Epidermal melanocyte (primary cell): Measurements from ENCODE around the gene KCNH1.

Experiments
- DNase-seq: peaks from one replicate; pipeline ENCODE4 v3.0.0; 2011; ENCODE audit warnings: low spot score; ENCODE audit not compliant: insufficient read length

Gene KCNH1

DNA sequence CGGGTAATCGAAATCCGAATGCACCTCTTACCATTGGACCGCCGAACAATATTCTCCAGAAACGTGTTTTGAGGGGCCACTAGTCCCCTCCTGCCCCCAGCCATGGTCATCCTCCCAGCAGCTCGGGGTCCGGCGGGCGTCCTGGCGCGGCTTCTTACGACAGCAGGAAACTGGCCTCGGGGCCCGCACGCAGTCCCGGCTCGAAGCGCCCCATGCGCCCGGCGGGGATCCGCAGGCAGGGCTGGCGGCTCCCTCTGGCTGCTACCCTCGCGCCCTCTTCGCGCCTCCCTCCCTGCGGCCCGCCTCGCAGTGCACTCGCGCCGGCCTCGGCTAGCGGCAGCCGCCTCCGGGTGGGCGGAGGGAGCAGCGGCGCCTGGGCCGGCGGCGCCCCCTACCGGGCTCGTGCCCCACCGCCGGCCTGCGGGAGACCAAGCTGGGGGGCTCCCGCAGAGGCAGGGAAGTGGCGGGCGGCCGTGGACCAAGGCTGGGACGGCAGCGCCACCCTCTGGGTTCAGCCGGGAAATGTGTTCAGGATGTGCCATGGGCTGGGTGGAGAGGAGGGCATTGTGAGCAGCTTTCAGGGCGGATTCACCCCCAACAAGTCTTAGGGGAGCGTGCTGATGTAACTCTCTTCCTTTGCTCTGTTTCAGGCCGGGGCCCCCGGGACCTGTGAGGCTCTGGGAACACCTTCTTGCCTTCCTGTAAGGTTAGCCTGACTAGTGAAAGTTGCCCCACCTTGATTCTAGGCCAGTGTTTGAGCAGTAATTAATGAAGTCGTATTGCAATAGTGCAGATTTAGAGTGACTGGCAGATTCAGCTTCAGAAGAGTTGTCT is at the start of gene KCNH1:
KCNH1 (minus strand) TSS at position 313 of the 834 bp plus-strand sequence; CDS start at position 110, 203 bp downstream.
- peak; percentile 65 for DNase-seq

- no peak for DNase-seq
Measured at GRCh38 chr1:211182746-211183145, 48.8 kb upstream of the KCNH1 start.

DNA sequence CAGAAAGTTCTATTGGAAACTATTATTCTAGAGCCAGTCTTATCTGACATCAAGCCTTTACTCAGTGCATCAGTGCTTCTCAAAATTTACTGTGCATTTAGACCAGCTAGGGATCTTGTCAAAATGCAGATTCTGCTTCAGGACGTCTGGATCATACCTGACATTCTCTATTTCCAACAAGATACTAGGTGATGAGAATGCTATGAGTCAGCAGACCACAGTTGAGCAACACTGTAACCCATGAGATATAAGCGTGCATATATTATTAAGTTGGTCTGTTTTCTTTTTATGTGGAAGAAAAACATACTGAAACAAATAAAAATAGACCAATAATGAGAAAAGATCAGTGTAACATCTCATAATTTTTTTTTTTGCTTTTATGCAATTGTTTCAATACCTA is 40.4 kb upstream of the KCNH1 start:
- no peak for DNase-seq

GRCh38 chr1:211172657-211173056 is 38.7 kb upstream of the KCNH1 start:
- no peak for DNase-seq

GRCh38 chr1:211169353-211169752 is 35.4 kb upstream of the KCNH1 start:
- DNase-seq: no peak

DNA sequence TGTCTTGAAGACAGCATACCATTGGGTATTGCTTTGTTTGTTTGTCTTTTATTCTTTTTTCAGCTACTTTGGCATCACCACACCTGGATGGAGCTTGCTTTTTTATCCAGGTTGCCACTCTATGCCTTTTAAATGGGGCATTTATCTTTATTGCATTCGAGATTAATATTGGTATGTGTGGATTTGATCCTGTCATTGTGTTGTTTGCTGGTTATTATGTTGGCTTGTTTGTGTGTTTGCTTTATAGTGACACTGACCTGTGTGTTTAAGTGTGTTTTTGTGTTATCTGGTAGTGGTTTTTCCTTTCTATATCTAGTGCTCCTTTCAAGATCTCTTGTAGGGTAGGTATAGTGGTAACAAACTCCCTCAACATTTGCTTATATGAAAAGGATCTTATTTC is 24.9 kb upstream of the KCNH1 start:
- no peak for DNase-seq

DNA sequence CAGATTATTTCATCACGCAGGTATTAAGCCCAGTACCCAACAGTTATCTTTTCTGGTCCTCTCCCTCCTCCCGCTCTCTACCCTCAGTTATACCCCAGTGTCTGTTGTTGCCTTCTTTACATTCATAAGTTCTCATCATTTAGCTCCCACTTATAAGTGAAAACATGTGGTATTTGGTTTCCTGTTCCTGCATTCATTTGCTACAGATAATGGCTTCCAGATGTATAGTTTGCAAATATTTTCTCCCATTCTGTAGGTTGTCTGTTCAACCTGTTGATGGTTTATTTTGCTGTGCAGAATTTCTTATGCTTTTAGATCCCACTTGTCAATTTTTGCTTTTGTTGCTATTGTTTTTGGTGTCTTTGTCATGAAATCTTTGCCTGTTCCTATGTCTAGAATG is 21.1 kb upstream of the KCNH1 start:
- no peak for DNase-seq

DNA sequence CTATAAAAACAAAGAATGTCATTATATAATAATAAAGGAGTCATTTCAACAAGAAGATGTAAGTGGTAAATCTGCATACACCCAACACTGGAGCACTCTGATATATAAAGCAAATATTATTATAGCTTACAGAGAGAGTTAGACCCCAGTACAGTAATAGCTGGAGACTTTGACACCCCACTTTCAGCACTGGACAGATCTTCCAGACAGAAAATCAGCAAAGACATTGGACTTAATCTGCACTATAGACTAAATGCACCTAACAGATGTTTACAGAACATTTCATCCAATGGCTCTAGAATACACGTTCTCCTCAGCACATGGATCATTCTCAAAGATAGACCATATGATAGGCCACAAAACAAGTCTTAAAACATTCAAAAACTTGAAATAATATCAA is 20.0 kb upstream of the KCNH1 start:
- DNase-seq: no peak

GRCh38 chr1:211148366-211148765 is 14.4 kb upstream of the KCNH1 start:
- no peak for DNase-seq

DNA sequence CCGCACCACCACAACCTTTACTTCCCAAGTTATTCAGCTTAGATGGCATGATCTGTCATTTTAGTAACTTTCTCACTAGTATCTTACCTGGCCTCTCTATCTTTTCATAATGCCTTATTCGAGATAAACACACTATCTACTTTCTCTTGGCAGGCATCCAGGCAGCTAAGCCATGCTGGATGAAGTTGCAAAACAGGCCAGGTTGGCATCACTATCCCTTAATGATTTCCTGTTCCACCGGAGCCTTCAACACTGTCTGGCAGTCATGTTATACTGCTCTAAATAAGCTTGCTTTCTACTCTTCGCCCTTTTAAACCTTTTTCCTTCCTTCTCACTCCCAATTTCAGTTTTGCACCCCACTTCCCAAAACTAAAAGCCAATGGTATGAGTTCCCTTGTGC is 12.0 kb upstream of the KCNH1 start:
- no peak for DNase-seq

GRCh38 chr1:211135342-211135950 is 1.5 kb upstream of the KCNH1 start:
- DNase-seq: peak; percentile 50

GRCh38 chr1:211133393-211133835 is 534 bp downstream of the KCNH1 start:
- no peak for DNase-seq

GRCh38 chr1:211132721-211133392 is 1.1 kb downstream of the KCNH1 start:
- DNase-seq: no peak

- no peak for DNase-seq
Measured at GRCh38 chr1:211129776-211130175, 4.2 kb downstream of the KCNH1 start.

DNA sequence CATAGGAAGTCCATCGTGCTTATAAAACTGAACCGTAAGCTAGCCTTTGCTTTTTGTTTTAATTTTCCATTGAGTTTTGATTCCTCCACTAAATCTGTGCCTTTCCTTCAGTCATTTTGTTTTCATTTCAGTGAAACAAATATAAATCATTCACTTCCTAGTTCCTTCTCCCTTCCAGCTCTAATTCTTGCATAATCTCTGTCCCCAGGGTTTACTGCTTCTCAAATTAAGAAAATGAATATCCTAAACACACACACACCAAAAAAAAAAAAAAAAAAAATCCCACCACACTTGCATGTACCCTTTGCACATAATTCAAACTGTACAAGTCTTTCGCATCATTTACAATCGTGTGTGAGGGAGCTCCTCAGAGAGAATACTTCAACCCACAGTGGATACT is 6.8 kb downstream of the KCNH1 start:
- no peak for DNase-seq

DNA sequence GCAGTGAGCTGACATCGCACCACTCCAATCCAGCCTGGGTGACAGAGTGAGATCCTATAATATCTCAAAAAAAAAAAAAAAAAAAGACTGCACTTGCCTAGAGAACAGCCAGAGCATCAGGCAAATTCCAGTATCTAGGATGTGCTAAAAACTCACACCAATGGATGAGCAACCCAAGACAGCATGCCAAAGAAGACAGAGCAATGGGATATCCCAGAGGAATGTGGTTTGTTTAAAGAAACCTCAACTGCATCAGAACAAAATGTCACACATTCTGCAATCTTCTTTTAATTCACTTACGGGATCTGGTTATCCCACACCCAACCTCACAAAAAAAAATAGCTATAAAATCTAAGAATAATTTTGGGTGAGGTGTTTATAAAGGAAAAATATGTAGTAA is 7.3 kb downstream of the KCNH1 start:
- DNase-seq: no peak

DNA sequence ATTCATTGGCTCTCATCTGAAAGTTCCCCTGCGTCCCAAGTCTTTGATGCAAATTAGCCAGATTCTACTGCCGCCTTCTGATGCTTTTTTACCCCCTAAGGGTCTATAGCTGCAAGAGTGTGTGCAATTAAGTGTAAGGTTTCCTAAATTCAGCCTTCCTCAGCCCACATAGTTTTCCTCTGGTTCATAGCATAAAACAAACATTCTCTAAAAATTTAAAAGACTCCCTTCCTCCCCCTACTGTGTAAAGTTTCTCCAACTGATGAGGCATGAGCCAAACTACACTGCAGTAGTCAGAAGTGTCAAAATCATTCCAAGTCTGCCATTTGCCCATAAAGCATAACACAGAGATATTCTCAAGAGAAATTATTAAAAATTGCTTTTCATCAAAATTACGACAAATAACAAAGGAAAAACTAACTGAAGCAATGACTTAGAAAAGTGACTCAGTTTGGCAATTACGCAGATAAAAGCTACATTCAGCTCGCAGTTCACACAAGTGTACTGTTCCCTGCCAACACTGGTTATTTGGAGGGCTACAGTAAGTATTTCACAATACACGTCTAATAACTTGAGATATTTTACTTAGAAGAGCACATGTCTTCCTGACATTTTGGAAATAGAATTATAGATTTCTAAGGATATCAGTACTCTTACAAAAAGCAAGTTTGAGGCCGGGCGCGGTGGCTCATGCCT is 15.4 kb downstream of the KCNH1 start:
- no peak for DNase-seq

DNA sequence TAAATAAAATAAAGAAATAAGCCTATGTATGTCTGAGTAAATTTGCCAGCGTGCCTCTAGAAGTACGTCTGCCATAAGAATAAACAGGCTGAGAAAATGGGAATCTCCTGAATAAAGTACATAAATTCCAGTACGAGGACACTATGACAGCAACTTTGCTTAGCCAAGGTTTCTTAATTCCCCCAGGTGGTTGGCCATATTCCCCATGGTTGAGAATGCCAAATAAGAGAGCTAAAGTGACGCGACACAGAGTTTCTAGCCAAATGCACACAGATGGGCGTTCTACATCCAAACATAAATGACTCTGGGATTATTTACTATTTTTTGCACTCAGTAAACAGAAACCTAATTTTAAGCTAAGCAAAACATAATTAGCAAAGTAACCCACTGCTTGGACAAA is 19.5 kb downstream of the KCNH1 start:
- no peak for DNase-seq

DNA sequence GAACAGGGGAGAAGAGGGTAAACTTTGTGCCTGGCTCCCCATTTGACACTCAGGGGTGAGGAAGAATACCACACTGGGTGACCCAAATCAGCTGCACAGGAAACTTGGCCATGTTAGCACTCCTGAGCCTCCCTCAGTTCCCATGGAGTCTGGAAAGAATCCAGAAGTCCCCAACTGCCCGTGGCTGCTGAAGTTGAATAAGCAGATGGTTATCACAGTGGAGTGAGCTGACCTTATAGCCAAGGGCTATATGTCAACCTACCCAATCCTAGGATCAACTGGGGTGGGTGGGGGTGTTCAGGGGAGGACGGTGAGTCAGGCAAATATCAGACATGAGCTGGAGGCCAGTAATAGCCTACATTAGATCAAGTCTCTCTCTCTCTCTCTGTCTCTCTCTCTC is 20.4 kb downstream of the KCNH1 start:
- DNase-seq: no peak

DNA sequence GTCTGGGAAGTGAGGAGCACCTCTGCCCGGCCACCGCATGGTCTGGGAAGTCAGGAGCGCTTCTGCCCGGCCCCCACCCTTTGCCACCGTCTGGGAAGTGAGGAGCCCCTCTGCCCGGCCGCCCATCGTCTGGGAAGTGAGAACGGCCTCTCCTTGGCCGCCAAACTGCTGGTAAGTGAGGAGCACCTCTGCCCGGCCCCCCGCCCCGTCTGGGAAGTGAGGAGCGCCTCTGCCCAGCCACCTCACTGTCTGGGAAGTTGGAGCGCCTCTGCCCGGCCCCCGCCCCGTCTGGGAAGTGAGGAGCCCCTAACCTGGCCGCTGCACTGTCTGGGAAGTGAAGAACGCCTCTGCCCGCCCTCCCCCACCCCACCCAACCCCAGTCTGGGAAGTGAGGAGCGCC is 22.6 kb downstream of the KCNH1 start:
- no peak for DNase-seq

GRCh38 chr1:211101481-211101880 is 32.5 kb downstream of the KCNH1 start:
- no peak for DNase-seq

DNA sequence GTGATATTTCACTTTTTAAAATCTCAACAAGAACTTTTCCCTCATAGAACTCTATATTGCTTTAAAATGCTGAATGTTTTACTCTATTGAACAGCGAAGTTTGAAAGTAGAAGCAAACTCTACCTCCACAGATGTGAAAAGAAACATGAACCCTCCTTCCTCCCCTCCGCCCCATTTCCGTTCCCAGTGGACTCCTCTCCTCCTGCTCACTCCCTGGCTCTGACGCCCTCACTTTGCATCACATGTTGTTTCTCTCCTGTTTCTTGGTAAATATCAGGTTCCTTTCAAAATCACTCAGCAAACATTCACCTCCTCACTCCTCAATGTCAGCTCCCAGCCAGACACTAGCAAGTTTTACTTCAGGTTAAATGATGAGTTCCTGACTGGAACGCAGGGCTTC is 34.6 kb downstream of the KCNH1 start:
- DNase-seq: no peak
